Activated CD4-positive, alpha-beta T cell treated with anti-CD3 and anti-CD28 coated beads, Interleukin-2, amount 10 ng/mL, durations not matched to agents 7 days and 5 days (primary cell): ENCODE data around the gene S100A10. TPM values are rescaled to one million over a fixed set of nuclear protein-coding genes. Genes with fewer than 3 reads are reported as not detected.

Source experiments
- CTCF ChIA-PET: fragments of 350-600 bp; sonication (Branson Sonifier 250); formaldehyde crosslinking; loops from one replicate; lab custom pipeline; 2021; ENCODE audit warnings: antibody characterized with exemption; lab: Charles Lee
- POLR2A ChIA-PET: fragments of 350-600 bp; sonication (Branson Sonifier 250); formaldehyde crosslinking; loops from one replicate; lab custom pipeline; 2021; ENCODE audit warnings: antibody characterized with exemption; lab: Charles Lee
- DNase-seq: peaks from one replicate; pipeline ENCODE4 v3.0.0-alpha.2; 2020
- H3K27ac Mint-ChIP-seq: one replicate; pipeline ENCODE4 v1.8.0; 2021; ENCODE audit warnings: mild to moderate bottlenecking, moderate library complexity, mixed read lengths
- H3K27me3 Mint-ChIP-seq: one replicate; pipeline ENCODE4 v1.8.0; 2021; ENCODE audit warnings: mixed read lengths
- H3K36me3 Mint-ChIP-seq: one replicate; pipeline ENCODE4 v1.8.0; 2021; ENCODE audit warnings: low read depth, mixed read lengths
- H3K4me1 Mint-ChIP-seq: one replicate; pipeline ENCODE4 v1.8.0; 2021; ENCODE audit warnings: mixed read lengths
- H3K4me3 Mint-ChIP-seq: one replicate; pipeline ENCODE4 v1.8.0; 2021; ENCODE audit warnings: mild to moderate bottlenecking, moderate library complexity, mixed read lengths
- H3K9me3 Mint-ChIP-seq: one replicate; pipeline ENCODE4 v1.8.0; 2021; ENCODE audit warnings: mixed read lengths
- total RNA-seq, 2 experiments: library from RNA; stranded (reverse); gene quantifications; one replicate each; pipeline ENCODE4 v1.2.3, GENCODE V29; 2021

S100A10 gene
- total RNA-seq, 2 experiments from 2014 or later: 561 to 662 TPM

GRCh38 chr1:151949371-151950193 lies 44.1 kb downstream of the S100A10 start:
- no peak overlapping the region for H3K4me3 Mint-ChIP-seq
- H3K9me3 Mint-ChIP-seq: no peaks in the 10 kb centered on the region
- CTCF ChIA-PET: interaction anchor here (0.6 to 2.6 kb wide), 6 partner anchors 15 to 599 kb away, joined by 3 to 12 read pairs (median 3); no protein-coding TSS in a partner anchor
- peaks cover 23% of the 10 kb centered on the region for H3K4me1 Mint-ChIP-seq
- no peak for DNase-seq
- POLR2A ChIA-PET: no interaction called here
- no peak overlapping the region for H3K27ac Mint-ChIP-seq
- no peaks in the 10 kb centered on the region for H3K36me3 Mint-ChIP-seq
- H3K27me3 Mint-ChIP-seq: peaks cover 10% of the 10 kb centered on the region

- no peaks in the 10 kb centered on the region for H3K36me3 Mint-ChIP-seq
- H3K9me3 Mint-ChIP-seq: no peaks in the 10 kb centered on the region
- no peak overlapping the region for H3K27ac Mint-ChIP-seq
- ChIA-PET POLR2A (no interaction called here), CTCF (interaction anchor here (0.6 to 2.6 kb wide), 4 partner anchors 14 to 56 kb away, joined by 3 to 12 read pairs (median 5); no protein-coding TSS in a partner anchor)
- DNase-seq: no peak
- H3K4me3 Mint-ChIP-seq: no peak overlapping the region
- peaks cover 30% of the 10 kb centered on the region for H3K4me1 Mint-ChIP-seq
- H3K27me3 Mint-ChIP-seq: peaks cover 10% of the 10 kb centered on the region
These were observed 45.2 kb downstream of the S100A10 start for GRCh38 chr1:151948506-151948905.

- Mint-ChIP-seq H3K36me3 (no peaks in the 10 kb centered on the region), H3K4me3 (no peak overlapping the region), H3K9me3 (no peaks in the 10 kb centered on the region), H3K27me3 (peaks cover 5% of the 10 kb centered on the region), H3K27ac (peak overlapping the region; percentile 91), H3K4me1 (peaks cover 30% of the 10 kb centered on the region)
- ChIA-PET POLR2A (no interaction called here), CTCF (interaction anchor here (1.2 kb wide), 1 partner anchor 73 kb away, joined by 3 read pairs; no protein-coding TSS in a partner anchor)
- DNase-seq: no peak
These were observed 46.5 kb downstream of the S100A10 start for GRCh38 chr1:151947140-151947539.

GRCh38 chr1:151945725-151946722 lies 47.6 kb downstream of the S100A10 start:
- H3K9me3 Mint-ChIP-seq: no peaks in the 10 kb centered on the region
- H3K27me3 Mint-ChIP-seq: peaks cover 2% of the 10 kb centered on the region
- H3K4me1 Mint-ChIP-seq: peaks cover 33% of the 10 kb centered on the region
- H3K27ac Mint-ChIP-seq: peak overlapping the region; percentile 91
- H3K4me3 Mint-ChIP-seq: peak overlapping the region; percentile 55
- no peaks in the 10 kb centered on the region for H3K36me3 Mint-ChIP-seq
- ChIA-PET POLR2A (no interaction called here), CTCF (interaction anchor here (0.7 to 1.2 kb wide), 4 partner anchors 10 to 72 kb away, joined by 3 to 4 read pairs (median 3); no protein-coding TSS in a partner anchor)
- peak; percentile 85 for DNase-seq

- H3K27ac Mint-ChIP-seq: peak overlapping the region; percentile 91
- no peaks in the 10 kb centered on the region for H3K36me3 Mint-ChIP-seq
- POLR2A ChIA-PET: no interaction called here
- no peaks in the 10 kb centered on the region for H3K9me3 Mint-ChIP-seq
- CTCF ChIA-PET: interaction anchor here (0.7 to 1.2 kb wide), 5 partner anchors 9 to 56 kb away, joined by 3 to 6 read pairs (median 4); no protein-coding TSS in a partner anchor
- no peak overlapping the region for H3K4me3 Mint-ChIP-seq
- peaks cover 33% of the 10 kb centered on the region for H3K4me1 Mint-ChIP-seq
- peaks cover 2% of the 10 kb centered on the region for H3K27me3 Mint-ChIP-seq
- DNase-seq: no peak
These were observed 48.6 kb downstream of the S100A10 start for GRCh38 chr1:151944857-151945575.

- ChIA-PET POLR2A (no interaction called here), CTCF (interaction anchor here (0.6 to 1.2 kb wide), 3 partner anchors 9 to 57 kb away, joined by 3 to 6 read pairs (median 4); no protein-coding TSS in a partner anchor)
- DNase-seq: no peak
- Mint-ChIP-seq H3K27me3 (peaks cover 2% of the 10 kb centered on the region), H3K4me1 (peaks cover 33% of the 10 kb centered on the region), H3K4me3 (no peak overlapping the region), H3K36me3 (no peaks in the 10 kb centered on the region), H3K9me3 (no peaks in the 10 kb centered on the region), H3K27ac (no peak overlapping the region)
These were observed 49.4 kb downstream of the S100A10 start for GRCh38 chr1:151944126-151944856.

- H3K27me3 Mint-ChIP-seq: peaks cover 2% of the 10 kb centered on the region
- H3K9me3 Mint-ChIP-seq: no peaks in the 10 kb centered on the region
- H3K36me3 Mint-ChIP-seq: no peaks in the 10 kb centered on the region
- DNase-seq: no peak
- H3K4me3 Mint-ChIP-seq: no peak overlapping the region
- POLR2A ChIA-PET: no interaction called here
- peaks cover 33% of the 10 kb centered on the region for H3K4me1 Mint-ChIP-seq
- CTCF ChIA-PET: interaction anchor here (0.6 to 2.6 kb wide), 3 partner anchors 8 to 1360 kb away, joined by 4 to 9 read pairs (median 5); no protein-coding TSS in a partner anchor
- no peak overlapping the region for H3K27ac Mint-ChIP-seq
These were observed 50.1 kb downstream of the S100A10 start for GRCh38 chr1:151943591-151943990.

- CTCF ChIA-PET: interaction anchor here (0.6 to 2.6 kb wide), 3 partner anchors 25 to 1360 kb away, joined by 4 to 9 read pairs (median 5); no protein-coding TSS in a partner anchor
- Mint-ChIP-seq H3K4me3 (no peak overlapping the region), H3K4me1 (peaks cover 33% of the 10 kb centered on the region), H3K27ac (no peak overlapping the region), H3K27me3 (peaks cover 2% of the 10 kb centered on the region), H3K9me3 (no peaks in the 10 kb centered on the region), H3K36me3 (no peaks in the 10 kb centered on the region)
- DNase-seq: no peak
- POLR2A ChIA-PET: no interaction called here
These were observed 50.8 kb downstream of the S100A10 start for GRCh38 chr1:151942882-151943281.

- H3K4me1 Mint-ChIP-seq: peaks cover 18% of the 10 kb centered on the region
- no peaks in the 10 kb centered on the region for H3K9me3 Mint-ChIP-seq
- peaks cover 2% of the 10 kb centered on the region for H3K27me3 Mint-ChIP-seq
- H3K36me3 Mint-ChIP-seq: no peaks in the 10 kb centered on the region
- no peak overlapping the region for H3K4me3 Mint-ChIP-seq
- H3K27ac Mint-ChIP-seq: no peak overlapping the region
- POLR2A ChIA-PET: no interaction called here
- no peak for DNase-seq
- CTCF ChIA-PET: interaction anchor here (1.1 to 1.7 kb wide), 2 partner anchors 12 to 27 kb away, joined by 4 to 5 read pairs; no protein-coding TSS in a partner anchor
These were observed 53.1 kb downstream of the S100A10 start for GRCh38 chr1:151940541-151940940.

- Mint-ChIP-seq H3K4me1 (peaks cover 11% of the 10 kb centered on the region), H3K4me3 (no peak overlapping the region), H3K27ac (no peak overlapping the region), H3K36me3 (no peaks in the 10 kb centered on the region), H3K9me3 (no peaks in the 10 kb centered on the region), H3K27me3 (peaks cover 5% of the 10 kb centered on the region)
- DNase-seq: no peak
- POLR2A ChIA-PET: no interaction called here
- CTCF ChIA-PET: interaction anchor here (0.6 to 1.2 kb wide), 5 partner anchors 11 to 62 kb away, joined by 3 to 4 read pairs (median 3); no protein-coding TSS in a partner anchor
These were observed 53.9 kb downstream of the S100A10 start for GRCh38 chr1:151939779-151940178.

GRCh38 chr1:151939141-151939540 lies 54.5 kb downstream of the S100A10 start:
- ChIA-PET POLR2A (no interaction called here), CTCF (interaction anchor here (0.6 to 1.2 kb wide), 4 partner anchors 12 to 63 kb away, joined by 3 read pairs; no protein-coding TSS in a partner anchor)
- no peaks in the 10 kb centered on the region for H3K36me3 Mint-ChIP-seq
- no peak overlapping the region for H3K27ac Mint-ChIP-seq
- DNase-seq: no peak
- H3K9me3 Mint-ChIP-seq: no peaks in the 10 kb centered on the region
- no peak overlapping the region for H3K4me3 Mint-ChIP-seq
- peaks cover 5% of the 10 kb centered on the region for H3K27me3 Mint-ChIP-seq
- H3K4me1 Mint-ChIP-seq: peaks cover 6% of the 10 kb centered on the region
